NCI-H146 treated with DMSO at 0.1 percent for 48 hours (cell line): ENCODE results near the gene FGF18.
"Not testable (repeated sequence)": the region's sequence is repeated elsewhere in the genome, so short reads cannot be mapped to it uniquely, and the experiment has no call there.

ENCODE experiments used
- DNase-seq: peaks from one replicate; lab custom pipeline; 2025; ENCODE audit not compliant: unreplicated experiment; lab: John Stamatoyannopoulos, UW

Gene FGF18

GRCh38 chr5:171398660-171399059 lies 20.8 kb upstream of the FGF18 start:
- DNase-seq = not testable (repeated sequence)

DNA sequence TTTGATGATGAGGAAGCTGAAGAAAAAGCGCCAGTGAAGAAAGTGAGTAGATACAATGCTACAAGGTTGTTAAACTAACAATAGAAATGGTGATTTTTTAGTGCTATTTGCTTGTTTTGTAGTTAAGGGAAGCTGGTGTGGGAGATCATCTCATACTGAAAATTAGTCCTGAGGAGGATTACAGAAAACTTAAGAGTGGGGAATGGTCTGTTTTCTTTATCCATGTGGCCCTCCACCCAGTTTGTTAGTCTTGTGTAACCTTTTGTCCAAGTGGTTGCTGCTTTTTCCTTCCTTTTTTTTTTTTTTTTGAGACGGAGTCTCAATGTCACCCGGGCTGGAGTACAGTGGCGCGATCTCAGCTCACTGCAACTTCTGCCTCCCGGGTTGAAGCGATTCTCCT lies 19.3 kb upstream of the FGF18 start:
- no peak for DNase-seq

DNA sequence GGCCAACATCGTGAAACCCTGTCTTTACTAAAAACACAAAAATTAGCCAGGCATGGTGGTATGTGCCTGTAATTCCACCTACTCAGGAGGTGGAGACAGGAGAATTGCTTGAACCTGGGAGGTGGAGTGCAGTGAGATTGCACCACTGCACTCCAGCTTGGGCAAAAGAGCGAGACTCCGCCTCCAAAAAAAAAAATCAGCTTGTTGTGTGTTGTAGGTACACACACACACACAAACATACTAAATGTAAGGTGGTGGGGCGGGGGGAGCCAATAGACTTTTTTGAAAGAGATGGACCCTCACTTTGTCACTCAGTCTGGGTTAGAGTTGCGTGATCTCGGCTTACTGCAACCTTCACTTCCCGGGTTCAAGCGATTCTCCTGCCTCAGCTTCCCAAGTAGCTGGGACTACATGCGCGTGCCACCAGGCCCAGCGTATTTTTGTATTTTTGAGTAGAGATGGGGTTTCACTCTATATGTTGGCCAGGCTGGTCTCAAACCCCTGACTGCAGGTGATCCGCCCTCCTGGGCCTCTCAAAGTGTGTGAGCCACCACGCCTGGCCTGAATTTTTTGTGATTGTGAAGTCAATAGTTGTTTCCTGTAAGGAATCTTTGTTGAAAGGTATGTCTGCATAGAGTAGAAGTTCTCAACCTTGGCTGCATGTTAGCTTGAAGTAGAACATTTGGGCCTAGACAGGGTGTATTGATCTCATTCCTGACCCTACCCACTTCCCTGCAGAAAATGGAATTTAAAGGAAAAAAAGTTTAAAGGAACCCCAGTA lies 18.1 kb upstream of the FGF18 start:
- DNase-seq = no peak

- DNase-seq = not testable (repeated sequence)
Measured at GRCh38 chr5:171402751-171403150, 16.7 kb upstream of the FGF18 start.

DNA sequence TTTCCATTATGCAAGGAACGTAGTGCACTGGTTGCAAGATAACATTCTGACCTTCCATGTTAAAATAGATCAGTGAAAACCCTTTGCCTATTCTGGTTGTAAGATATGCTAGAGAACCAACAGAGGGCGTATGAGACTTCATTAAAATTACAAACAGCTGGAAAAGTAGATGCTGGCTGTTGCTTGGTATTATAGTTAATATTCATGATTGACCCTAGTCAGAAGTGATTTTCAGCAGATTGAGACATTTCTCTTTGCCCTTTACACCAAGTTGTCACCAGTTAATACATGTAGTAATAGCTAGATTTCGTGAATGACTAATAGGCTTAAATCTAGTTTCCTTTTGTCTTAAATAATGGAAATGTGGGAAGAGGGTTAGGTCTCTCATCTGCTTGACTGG lies 13.8 kb upstream of the FGF18 start:
- no peak for DNase-seq

- DNase-seq = no peak
Measured at GRCh38 chr5:171407234-171407633, 12.2 kb upstream of the FGF18 start.

- DNase-seq = no peak
Measured at GRCh38 chr5:171409164-171410136, 10.0 kb upstream of the FGF18 start.

GRCh38 chr5:171410181-171410580 lies 9.3 kb upstream of the FGF18 start:
- no peak for DNase-seq

DNA sequence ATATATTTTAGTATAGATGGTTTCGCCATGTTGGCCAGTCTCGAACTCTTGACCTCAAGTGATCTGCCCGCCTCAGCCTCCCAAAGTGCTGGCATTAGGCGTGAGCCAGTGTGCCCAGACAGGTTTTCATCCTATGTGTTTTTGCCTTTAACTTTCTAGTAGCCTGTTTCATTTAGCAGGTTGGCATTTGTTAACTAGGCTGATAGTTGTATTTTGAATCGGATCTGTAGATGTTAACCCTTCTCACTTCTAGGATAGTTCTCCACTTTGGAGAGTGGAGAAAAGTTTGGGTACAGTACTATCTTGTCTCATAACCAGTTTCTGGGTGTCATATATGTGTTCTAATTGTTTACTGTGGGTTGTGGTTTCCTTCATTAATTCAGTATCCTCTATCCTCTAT lies 7.3 kb upstream of the FGF18 start:
- no peak for DNase-seq

DNA sequence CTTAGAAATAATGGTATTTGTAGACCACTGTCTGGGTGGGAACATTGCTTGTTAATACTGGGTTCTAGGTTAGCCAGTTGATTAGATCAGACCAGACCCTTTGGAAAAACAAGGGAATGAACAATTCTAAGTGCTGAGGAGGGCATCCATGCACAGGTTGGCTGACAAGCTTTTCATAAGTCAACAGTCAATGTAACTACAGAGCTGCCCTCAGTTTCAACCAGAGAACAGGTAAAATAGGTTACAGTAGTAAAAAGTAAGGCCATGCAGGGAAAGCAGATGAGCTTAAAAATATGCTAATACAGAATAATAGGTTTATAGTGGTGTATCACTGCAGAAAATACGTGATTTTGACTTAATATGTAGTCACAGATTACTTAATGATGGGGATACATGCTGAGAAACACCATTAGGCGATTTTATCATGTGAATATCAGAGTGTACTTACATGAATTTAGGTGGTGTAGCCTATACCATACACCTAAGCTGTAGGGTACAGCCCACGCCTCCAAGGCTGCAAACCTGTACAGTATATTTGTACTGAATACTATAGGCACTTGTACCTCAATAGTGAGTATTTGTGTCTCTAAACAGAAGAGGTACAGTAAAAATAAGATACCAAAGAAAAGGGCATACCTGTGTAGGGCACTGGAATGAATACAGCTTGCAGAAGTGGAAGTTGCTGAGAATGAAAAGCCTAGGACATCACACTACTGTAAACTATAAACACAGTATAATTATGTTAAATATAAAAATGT lies 6.1 kb upstream of the FGF18 start:
- DNase-seq = no peak

DNA sequence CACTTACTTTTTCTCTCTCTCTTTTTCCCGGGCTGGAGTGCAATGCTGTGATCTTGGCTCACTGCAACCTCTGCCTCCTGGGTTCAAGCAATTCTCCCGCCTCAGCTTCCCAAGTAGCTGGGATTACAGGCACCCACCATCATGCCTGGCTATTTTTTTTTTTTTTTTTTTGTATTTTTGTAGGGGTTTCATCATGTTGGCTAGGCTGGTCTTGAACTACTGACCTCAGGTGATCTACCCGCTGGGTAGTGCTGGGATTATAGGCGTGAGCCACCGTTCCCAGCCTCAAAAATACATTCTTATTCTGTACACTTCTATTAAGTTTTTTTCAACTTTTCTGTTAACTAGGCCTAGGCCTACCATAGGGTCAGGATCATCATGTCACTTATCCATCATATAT lies 5.5 kb upstream of the FGF18 start:
- DNase-seq = not testable (repeated sequence)

- DNase-seq = no peak
Measured at GRCh38 chr5:171415115-171415730, 4.2 kb upstream of the FGF18 start.

DNA sequence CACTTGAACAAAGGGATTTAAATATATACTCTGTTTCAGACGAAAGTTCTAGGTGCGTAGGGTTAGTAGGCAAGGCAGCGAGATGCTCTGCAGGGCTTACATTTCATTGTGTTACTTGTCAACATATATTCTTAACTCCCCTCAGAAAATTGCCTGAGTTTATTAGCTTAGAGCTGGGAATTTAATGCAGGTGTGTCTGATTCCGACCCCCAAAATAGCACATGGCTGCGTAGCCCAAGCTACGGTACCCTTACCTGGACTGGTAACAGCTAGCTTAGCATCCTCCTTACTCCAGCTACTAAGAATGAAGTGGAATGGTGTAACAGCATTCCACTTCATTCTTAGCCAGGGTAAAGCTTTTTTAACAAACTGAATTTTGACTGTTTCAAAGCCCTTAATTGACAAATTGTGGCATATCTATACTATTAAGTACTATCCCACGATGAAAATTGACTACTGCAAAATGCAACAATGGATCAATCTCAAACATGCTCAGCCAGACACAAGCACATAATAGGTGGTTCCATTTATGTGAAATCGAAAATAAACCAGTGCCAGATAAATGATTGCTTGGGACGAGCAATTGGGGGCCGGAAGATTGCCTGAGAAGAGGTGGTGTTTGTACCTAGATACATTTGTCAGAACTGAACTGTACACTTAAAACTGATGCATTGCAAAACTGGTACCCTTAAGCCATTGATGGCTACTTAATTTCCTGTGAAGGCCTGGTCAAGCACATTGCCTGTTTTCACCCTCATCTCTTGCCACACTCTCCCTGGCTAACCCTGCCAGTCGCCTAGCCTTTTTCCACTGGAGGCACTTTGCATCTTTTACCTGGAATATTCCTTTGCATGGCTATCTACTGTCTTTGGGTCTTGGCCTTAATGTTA lies 3.0 kb upstream of the FGF18 start:
- DNase-seq = no peak

DNA sequence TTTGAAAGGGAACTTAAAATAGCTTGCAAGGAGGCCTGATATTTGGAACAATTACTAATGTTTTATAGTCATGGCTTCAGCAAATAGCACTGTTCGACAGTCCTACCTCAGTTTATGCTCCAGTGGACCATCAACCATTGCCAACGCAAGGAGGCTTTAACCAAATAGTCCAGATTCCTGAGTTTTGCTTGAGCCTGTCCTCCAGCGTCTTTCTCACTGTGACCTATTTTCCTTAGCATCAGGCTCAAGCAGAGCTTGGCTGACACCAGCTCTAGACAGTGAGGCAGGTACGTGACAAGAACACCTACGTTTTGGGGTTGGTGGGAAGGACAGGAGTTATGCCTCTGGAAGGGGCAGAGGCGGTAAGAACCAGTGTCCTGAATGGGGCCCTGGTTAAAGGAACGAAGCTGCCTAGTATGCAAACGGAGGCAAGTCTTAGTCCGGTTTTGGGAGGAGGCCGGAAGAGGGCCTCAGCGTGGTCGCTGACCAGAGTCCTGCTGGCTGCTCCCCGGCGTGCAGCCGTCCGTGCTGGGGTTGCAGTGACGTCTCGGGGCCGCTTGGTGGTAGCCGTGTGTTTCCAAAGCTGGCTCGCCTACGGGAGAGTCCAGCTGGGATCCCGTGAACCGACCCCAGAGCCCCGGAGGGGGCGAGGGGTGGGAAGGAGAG lies 998 bp upstream of the FGF18 start:
- DNase-seq = peak; percentile 2

- DNase-seq = peak; percentile 6
Measured at GRCh38 chr5:171419688-171420430, 412 bp downstream of the FGF18 start.

DNA sequence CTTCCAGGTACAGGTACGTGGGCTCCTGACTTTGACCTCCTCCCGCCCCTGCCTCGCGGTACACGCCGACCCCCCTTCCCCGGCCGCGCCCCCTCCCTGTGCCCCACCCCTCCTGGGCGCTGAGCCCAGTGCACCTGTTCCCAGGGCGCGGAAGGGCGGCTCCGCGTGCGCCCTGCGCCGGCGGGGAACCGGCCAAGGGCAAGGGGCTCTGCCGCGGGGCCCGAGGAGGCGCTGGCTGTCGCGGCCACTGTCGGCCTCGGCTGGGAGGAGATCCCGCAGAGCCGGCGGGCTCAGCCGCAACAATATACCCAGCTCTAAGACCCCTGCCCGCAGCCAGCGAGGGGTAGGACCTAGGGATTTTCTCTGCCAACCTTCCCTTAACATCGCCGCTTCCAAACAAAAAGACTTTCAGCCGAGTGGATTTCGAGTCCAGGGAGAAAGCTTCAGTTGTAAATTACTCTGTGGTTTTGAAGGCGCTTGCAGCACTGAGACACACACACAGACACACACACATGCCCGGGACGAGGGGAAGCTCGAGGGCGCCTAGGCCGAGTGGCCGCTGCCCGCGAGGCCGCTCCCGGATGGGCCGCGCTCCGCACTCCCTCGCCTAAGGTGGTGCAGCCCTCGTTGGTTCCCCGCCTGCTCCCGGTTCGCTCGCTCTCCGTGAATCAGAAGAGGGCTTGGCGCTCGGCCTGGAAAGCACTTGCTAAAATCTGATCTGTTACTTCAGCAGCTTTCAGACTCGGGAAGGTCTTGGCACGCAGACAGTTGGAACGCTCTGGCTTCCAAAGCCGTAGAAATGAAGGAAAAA lies 1.2 kb downstream of the FGF18 start:
- no peak for DNase-seq

DNA sequence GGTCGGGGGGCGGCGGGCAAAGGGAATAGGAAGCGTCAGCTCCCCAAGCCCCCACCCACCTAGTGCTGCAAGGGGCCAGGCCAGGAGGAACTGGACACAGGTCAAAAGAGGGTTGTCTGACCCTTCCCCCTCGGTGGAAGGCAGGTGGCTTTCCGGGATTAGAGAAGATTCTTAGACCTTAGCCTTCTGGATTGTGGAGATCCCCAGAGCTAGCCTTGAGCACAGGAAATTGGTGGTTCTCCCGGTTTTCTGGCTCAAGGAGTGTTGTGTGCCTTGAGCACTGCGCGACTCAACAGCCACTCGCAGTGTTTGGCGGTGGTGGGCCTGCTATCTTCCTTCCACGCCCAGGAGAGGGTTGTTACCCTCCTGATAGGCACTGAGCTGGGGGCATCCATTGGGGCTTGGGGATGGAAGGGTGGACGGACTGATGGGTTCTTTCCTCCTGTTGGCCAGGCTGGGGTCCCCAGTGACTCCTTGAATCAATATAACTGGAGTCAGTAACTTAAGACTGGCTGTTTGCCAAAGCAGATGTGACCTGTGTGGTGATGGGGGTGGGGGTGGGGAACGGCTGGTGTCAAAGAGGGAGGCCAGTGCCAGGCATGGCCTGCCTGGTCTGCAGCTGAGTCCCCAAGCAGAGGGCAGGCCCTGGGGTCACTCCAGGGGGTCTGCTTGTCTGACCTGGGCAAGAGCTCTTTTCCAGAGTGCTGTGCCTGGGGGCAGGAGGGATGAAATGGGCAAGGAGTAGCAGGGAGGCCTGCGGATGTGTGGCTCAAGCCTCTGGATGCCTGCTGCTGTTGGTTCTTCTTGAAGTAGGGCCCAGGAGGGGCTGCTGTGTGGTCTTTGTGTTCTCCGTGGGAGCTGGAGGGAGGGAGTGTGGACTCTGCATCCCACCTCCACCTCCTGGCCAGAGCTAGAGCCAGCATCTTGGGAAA lies 2.1 kb downstream of the FGF18 start:
- DNase-seq = no peak
